Lower lobe of right lung (tissue), 2 donors: ENCODE measurements around the gene USP15. TPM values are rescaled to one million over a fixed set of nuclear protein-coding genes. Genes with fewer than 3 reads are reported as not detected.
"Not testable (repeated sequence)": the region's sequence is repeated elsewhere in the genome, so short reads cannot be mapped to it uniquely, and the experiment has no call there.

Experiments
- ATAC-seq, 2 donors: fragments of 200-7000 bp; cut with Tn5 transposase; one replicate each; pipeline ENCODE4 v1.9.1; 2020 to 2022; ENCODE audit warnings: mild to moderate bottlenecking in 2 of 2, moderate library complexity in 2 of 2
- DNase-seq: peaks from one replicate; pipeline ENCODE4 v3.0.0-alpha.2; 2020
- H3K27ac ChIP-seq: fragments of 200-600 bp; one replicate; pipeline ENCODE4 v1.8.0; 2022
- H3K27me3 ChIP-seq: fragments of 200-600 bp; one replicate; pipeline ENCODE4 v1.8.0; 2022; ENCODE audit warnings: low read depth
- H3K36me3 ChIP-seq: fragments of 200-600 bp; one replicate; pipeline ENCODE4 v1.8.0; 2022; ENCODE audit warnings: mild to moderate bottlenecking
- H3K4me1 ChIP-seq: fragments of 200-600 bp; one replicate; pipeline ENCODE4 v1.8.0; 2022
- H3K4me3 ChIP-seq: fragments of 200-600 bp; one replicate; pipeline ENCODE4 v1.8.0; 2022; ENCODE audit warnings: mild to moderate bottlenecking
- H3K9me3 ChIP-seq: fragments of 200-600 bp; one replicate; pipeline ENCODE4 v1.8.0; 2022
- intact Hi-C: fragments of 100-400 bp; cut with DNase I; formaldehyde crosslinking; loops from one replicate; pipeline ENCODE4 v1.11.0; 2022
- total RNA-seq: library from RNA; stranded (reverse); fragmentation: NEBNext Ultra II Directional; extraction: Animal tissue kit (Norgen Biotek cat#: 25700); gene quantifications from one replicate; pipeline ENCODE4 v1.2.1, GENCODE V29; 2021
- TF ChIP-seq, protein P1 (sequence below): fragments of 200-600 bp; IDR thresholded peaks from one replicate; pipeline ENCODE4 v1.8.0; 2022; ENCODE audit warnings: antibody characterized with exemption, mild to moderate bottlenecking
- donor health status: DM: no; HTN: yes; CAD: no; lungs with severe emphysema.

Gene USP15
- total RNA-seq, 1 donor from 2014 or later = 91.9 TPM

DNA sequence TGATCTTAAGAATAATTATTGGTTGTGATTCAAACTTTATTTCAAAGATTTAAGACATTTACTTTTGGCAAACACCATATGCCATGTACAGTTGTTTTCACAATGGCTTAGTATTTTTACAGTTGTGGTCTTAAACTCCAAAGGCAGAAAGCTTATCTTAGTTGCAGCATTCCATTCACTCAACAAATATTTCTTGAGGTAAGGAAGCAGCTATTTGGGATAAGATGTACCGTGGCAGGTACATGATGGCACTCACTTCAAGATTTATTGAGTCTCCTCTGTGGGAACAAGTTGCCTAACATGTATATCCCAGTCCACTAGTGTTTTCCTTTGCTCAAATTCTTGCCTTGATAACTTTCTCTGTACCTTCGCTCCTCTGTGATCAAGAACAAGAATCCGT, 198.4 kb downstream of the USP15 start:
- H3K4me1 ChIP-seq = no peaks in the 10 kb centered on the region
- DNase-seq (no peak), ATAC-seq (no peak)
- H3K27ac ChIP-seq = no peak overlapping the region
- H3K27me3 ChIP-seq = no peaks in the 10 kb centered on the region
- H3K36me3 ChIP-seq = no peaks in the 10 kb centered on the region
- TF ChIP-seq, protein P1, sequence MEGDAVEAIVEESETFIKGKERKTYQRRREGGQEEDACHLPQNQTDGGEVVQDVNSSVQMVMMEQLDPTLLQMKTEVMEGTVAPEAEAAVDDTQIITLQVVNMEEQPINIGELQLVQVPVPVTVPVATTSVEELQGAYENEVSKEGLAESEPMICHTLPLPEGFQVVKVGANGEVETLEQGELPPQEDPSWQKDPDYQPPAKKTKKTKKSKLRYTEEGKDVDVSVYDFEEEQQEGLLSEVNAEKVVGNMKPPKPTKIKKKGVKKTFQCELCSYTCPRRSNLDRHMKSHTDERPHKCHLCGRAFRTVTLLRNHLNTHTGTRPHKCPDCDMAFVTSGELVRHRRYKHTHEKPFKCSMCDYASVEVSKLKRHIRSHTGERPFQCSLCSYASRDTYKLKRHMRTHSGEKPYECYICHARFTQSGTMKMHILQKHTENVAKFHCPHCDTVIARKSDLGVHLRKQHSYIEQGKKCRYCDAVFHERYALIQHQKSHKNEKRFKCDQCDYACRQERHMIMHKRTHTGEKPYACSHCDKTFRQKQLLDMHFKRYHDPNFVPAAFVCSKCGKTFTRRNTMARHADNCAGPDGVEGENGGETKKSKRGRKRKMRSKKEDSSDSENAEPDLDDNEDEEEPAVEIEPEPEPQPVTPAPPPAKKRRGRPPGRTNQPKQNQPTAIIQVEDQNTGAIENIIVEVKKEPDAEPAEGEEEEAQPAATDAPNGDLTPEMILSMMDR = no peak
- no peak overlapping the region for H3K4me3 ChIP-seq
- intact Hi-C loops = no loop called here
- peaks cover 6% of the 10 kb centered on the region for H3K9me3 ChIP-seq

DNA sequence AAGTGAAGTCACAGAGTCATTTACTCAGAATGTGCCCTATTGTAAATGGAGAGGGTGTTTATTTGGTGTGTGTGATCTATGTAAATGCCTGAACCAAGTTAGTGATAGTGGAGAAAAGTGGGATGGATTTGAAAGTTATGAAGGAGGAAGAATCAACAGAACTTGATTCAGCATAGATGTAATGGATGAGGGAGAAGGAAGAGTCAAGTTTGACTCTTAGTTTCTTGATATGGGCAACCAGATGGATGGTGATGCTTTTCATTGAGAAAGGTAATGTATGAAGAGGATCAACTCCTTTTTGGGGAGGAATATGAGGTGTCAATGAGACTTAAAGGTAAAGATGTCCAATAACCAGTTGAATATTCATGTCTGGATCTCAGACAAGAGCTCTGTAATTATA, 199.8 kb downstream of the USP15 start:
- TF ChIP-seq, protein P1 = no peak
- DNase-seq (no peak), ATAC-seq (no peak)
- Histone ChIP-seq H3K36me3 (no peaks in the 10 kb centered on the region), H3K27me3 (no peaks in the 10 kb centered on the region), H3K9me3 (peaks cover 6% of the 10 kb centered on the region), H3K4me1 (no peaks in the 10 kb centered on the region), H3K27ac (no peak overlapping the region), H3K4me3 (no peak overlapping the region)
- intact Hi-C loops = no loop called here

DNA sequence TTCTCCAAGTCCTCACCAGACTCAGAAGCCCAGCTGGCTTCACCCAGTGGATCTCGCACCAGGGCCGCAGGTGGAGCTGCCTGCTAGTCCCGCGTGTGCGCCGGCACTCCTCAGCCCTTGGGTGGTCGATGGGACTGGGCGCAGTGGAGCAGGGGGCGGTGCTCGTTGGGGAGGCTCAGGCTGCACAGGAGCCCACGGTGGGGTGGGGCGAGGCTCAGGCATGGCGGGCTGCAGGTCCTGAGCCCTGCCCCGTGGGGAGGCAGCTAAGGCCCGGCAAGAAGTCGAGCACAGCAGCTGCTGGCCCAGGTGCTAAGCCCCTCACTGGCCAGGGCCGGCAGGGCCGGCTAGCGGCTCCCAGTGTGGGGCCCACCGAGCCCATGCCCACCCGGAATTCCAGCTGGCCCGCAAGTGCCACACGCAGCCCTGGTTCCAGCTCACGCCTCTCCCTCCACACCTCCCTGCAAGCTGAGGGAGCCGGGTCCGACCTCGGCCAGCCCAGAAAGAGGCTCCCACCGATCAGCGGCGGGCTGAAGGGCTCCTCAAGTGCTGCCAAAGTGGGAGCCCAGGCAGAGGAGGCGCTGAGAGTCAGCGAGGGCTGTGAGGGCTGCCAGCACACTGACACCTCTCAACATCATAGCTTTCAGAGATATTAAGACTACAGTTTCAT, 201.1 kb downstream of the USP15 start:
- H3K27ac ChIP-seq, H3K4me1 ChIP-seq, H3K4me3 ChIP-seq, H3K9me3 ChIP-seq, H3K27me3 ChIP-seq, DNase-seq, intact Hi-C loops, ATAC-seq, H3K36me3 ChIP-seq: not testable (repeated sequence)

DNA sequence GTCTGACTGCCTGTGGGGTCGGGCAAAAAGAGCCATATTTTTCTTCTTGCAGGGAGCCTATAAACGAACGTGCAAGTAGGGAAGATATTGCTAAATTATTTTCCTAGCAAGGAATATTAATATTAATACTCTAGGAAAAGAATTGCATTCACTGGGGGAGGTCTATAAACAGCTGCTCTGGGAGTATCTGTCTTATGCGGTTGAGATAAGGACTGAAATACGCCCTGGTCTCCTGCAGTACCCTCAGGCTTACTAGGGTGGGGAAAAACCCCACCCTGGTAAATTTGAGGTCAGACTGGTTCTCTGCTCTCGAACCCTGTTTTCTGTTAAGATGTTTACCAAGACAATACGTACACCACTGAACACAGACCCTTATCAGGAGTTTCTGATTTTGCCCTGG, 203.0 kb downstream of the USP15 start:
- H3K4me1 ChIP-seq, H3K4me3 ChIP-seq, H3K27me3 ChIP-seq, H3K36me3 ChIP-seq, DNase-seq, H3K27ac ChIP-seq, intact Hi-C loops, H3K9me3 ChIP-seq, ATAC-seq: not testable (repeated sequence)

Other genes starting within 250 kb of the USP15 start
- 48.6 TPM for gene MON2, start 206.4 kb downstream of the USP15 start, total RNA-seq